Hematopoietic multipotent progenitor cell treated with erythropoietin and hydrocortisone succinate and interleukin-3 and kit ligand, for 15 days (in vitro differentiated cells): ENCODE data around the gene OR52K1.
"Not testable (repeated sequence)": the region's sequence is repeated elsewhere in the genome, so short reads cannot be mapped to it uniquely, and the experiment has no call there.

Experiments used
- DNase-seq: peaks from one replicate; pipeline ENCODE4 v3.0.0-alpha.2; 2015; ENCODE audit warnings: low spot score

The OR52K1 gene

GRCh38 chr11:4491878-4492606 lies 9.6 kb downstream of the OR52K1 start:
- no peak for DNase-seq

GRCh38 chr11:4493480-4493818 lies 11.0 kb downstream of the OR52K1 start:
- DNase-seq: no peak

- DNase-seq: no peak
Measured at GRCh38 chr11:4495487-4495886, 13.0 kb downstream of the OR52K1 start.

- no peak for DNase-seq
Measured at GRCh38 chr11:4495986-4496385, 13.5 kb downstream of the OR52K1 start.

- no peak for DNase-seq
Measured at GRCh38 chr11:4496557-4497248, 14.3 kb downstream of the OR52K1 start.

- no peak for DNase-seq
Measured at GRCh38 chr11:4508886-4509285, 26.4 kb downstream of the OR52K1 start.

- DNase-seq: no peak
Measured at GRCh38 chr11:4511282-4512245, 29.1 kb downstream of the OR52K1 start.

- no peak for DNase-seq
Measured at GRCh38 chr11:4514196-4514595, 31.8 kb downstream of the OR52K1 start.

GRCh38 chr11:4522339-4522738 lies 39.9 kb downstream of the OR52K1 start:
- no peak for DNase-seq

- no peak for DNase-seq
Measured at GRCh38 chr11:4522752-4523151, 40.3 kb downstream of the OR52K1 start.

- DNase-seq: no peak
Measured at GRCh38 chr11:4523666-4524065, 41.2 kb downstream of the OR52K1 start.

GRCh38 chr11:4527926-4528325 lies 45.5 kb downstream of the OR52K1 start:
- no peak for DNase-seq

- DNase-seq: not testable (repeated sequence)
Measured at GRCh38 chr11:4531686-4532085, 49.2 kb downstream of the OR52K1 start.

GRCh38 chr11:4539603-4540219 lies 57.3 kb downstream of the OR52K1 start:
- DNase-seq: peak; percentile 25

- no peak for DNase-seq
Measured at GRCh38 chr11:4541071-4541470, 58.6 kb downstream of the OR52K1 start.
